ENCODE measurements around the gene TMEM130.

Gene TMEM130

DNA sequence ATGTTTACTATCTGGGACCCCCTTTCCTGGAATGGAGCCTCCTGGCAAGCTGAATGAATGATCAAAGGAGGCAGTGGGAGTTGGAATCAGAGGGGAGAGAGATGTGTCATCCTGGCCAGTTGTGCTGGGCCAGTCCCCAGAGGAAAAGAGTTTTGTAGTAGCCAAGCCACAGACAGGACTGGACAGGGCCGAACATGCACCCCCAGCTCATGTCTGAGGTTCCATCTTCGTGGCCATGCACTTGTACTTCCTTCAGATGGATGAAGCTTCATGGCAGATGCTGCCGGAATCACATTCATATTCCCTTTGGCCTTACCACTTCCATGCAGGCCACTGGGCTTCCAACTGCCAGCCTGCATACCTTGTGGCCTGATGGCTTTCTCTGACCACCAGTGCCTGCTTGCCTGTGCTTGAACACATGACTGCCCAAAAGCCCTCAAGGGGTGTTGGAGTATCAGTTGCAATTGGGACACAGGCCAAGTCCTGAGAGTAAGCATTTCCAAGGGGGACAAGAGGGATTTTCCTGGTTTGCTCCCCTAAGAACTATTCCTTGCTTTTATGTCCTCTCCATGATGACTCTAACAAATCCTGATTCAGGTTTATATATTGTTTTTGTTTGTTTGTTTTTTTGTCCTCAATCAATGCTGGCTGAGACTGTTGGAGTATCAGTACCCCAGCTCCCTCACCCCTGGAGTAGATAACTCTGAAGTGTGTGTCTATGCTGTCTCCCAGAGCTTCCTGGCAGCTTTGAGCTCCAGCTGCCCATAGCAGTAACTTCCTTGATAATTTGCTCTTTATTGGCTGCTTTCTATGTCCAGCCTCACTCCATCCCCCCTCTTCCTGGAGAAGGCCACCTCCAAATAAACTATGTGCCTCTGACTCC lies 63.6 kb downstream of the TMEM130 start:
- DNase-seq = no peak

DNA sequence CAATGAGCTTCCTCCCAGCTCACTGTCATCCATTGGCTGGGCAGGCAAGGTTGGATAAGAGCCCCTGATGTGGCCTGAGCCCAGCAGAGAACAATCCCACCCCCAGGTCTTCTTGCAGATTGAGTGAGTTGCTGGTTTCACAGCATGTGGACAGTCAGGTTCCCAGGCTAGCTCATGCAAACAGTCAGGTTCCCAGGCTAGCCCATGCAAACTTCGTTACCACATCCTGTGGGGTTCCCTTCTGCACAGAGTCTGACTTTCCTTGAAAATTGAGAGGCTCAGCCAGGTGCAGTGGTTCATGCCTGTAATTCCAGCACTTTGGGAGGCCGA lies 67.1 kb downstream of the TMEM130 start:
- no peak for DNase-seq

- DNase-seq = peak; percentile 85
Observed at GRCh38 chr7:98802088-98802780, 67.6 kb downstream of the TMEM130 start.

DNA sequence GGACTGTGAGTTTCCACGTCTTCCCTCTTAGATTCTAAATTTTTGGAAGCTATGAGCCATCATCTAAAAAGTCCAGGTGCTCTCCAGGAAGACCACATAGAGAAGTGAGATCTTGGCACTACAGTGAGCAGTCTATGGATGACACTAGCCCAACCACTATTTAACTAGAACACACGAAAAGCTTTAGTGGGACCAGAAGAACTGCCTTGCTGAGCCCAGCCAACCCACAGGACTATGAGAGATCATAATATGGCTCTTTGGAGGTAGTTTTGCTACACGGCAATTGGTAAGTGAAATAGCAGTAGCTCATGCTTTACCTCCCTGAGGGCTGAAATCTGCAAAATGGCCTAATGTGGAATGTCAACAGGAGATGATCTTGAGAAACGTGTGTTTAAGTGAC lies 68.8 kb downstream of the TMEM130 start:
- no peak for DNase-seq

DNA sequence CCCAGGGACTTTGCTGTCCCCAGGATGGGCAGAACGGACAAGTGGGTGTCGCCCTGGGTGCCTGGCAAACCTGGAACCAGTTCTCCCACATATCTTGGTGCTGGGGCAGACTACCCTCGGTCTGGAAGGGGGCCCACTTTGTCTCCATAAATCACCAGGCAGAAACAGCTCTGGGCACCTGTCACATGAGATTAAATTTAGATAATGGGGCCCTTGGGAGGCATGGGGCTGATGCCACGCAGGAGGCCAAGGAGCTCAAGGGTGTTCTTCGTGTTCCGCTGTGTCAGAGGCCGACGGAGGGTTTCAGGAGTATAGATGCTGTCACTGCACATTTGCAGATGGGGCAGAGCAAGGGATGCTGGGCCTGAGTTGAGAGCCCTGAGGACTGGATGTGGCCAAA lies 72.7 kb downstream of the TMEM130 start:
- DNase-seq = no peak
